Psoas muscle (tissue), 8 donors: ENCODE data around the gene POLR2L. TPM values are rescaled to one million over a fixed set of nuclear protein-coding genes. Genes with fewer than 3 reads are reported as not detected.

ENCODE experiments used
- ATAC-seq, 4 donors: fragments of 200-7000 bp; cut with Tn5 transposase; one replicate each; pipeline ENCODE4 v1.9.1; 2020; ENCODE audit warnings: moderate library complexity in 3 of 4, mild to moderate bottlenecking in 2 of 4
- DNase-seq, 2 donors: peaks; one replicate each; pipeline ENCODE4 v3.0.0-alpha.2; 2020
- H3K27ac ChIP-seq: fragments of 200-600 bp; one replicate; pipeline ENCODE4 v1.8.0; 2022
- H3K27me3 ChIP-seq, 3 donors: fragments of 200-600 bp in 1 of 3; one replicate each; pipeline versions ENCODE4 v1.6.1 to v1.8.0; 2013 to 2022; ENCODE audit warnings: low read length in 2 of 3, mild to moderate bottlenecking in 2 of 3, moderate library complexity in 1 of 3; ENCODE audit not compliant: insufficient read depth in 3 of 3
- H3K36me3 ChIP-seq, 2 donors: fragments of 200-600 bp in 1 of 2; one replicate each; pipeline versions ENCODE4 v1.6.1 to v1.8.0; 2013 to 2022; ENCODE audit warnings: low read depth in 1 of 2, mild to moderate bottlenecking in 1 of 2, moderate library complexity in 1 of 2; ENCODE audit not compliant: insufficient read depth in 1 of 2
- H3K4me1 ChIP-seq: fragments of 200-600 bp; one replicate; pipeline ENCODE4 v1.8.0; 2022
- H3K4me3 ChIP-seq: fragments of 200-600 bp; one replicate; pipeline ENCODE4 v1.8.0; 2022; ENCODE audit warnings: mild to moderate bottlenecking
- H3K9me3 ChIP-seq: fragments of 200-600 bp; one replicate; pipeline ENCODE4 v1.8.0; 2022
- WGBS, 3 donors: extraction: QIAGEN DNeasy Blood & Tissue Kit; methylation state at CpG; one replicate each; pipeline versions ENCODE4 v1.1.6 to v1.1.7; 2013; 5-methylcytosine and 5-hydroxymethylcytosine counted together
- intact Hi-C, 2 donors: fragments of 100-400 bp; cut with DNase I; formaldehyde crosslinking; loops; one replicate each; pipeline versions ENCODE4 v1.11.0 to v1.14.2; 2022
- polyA plus RNA-seq, 3 donors: library from polyadenylated mRNA; stranded (reverse); fragments of 200-250 nt; gene quantifications; one replicate each; pipeline ENCODE4 v1.2.3, GENCODE V29; 2013
- total RNA-seq, 4 donors: library from RNA; stranded (reverse); fragmentation: NEBNext Ultra II Directional in 2 of 4; extraction: Animal tissue kit (Norgen Biotek cat#: 25700) in 2 of 4; gene quantifications; one replicate each; pipeline versions ENCODE4 v1.2.1 to v1.2.4, GENCODE V29; 2021 to 2023
- TF ChIP-seq, protein P1 (sequence below): fragments of 200-600 bp; IDR thresholded peaks from one replicate; pipeline ENCODE4 v1.8.0; 2022; ENCODE audit warnings: antibody characterized with exemption
- donor health status: healthy with polysubstance abuse.
- donor health status: DM: no; HTN: no; CAD: no; lungs with moderate emphysema.
- donor health status: Bipolar disorder and iron deficiency.
- donor health status: healthy.
- donor health status: DM: yes; HTN: yes; CAD: no.
- donor health status: DM: no; HTN: no; CAD: no.
- donor health status: DM: no; HTN: no; CAD: no.
- donor health status: DM: yes; HTN: yes; CAD: no.

Gene POLR2L
- total and polyA plus RNA-seq, 7 donors: 113 to 205 (median 176) TPM

DNA sequence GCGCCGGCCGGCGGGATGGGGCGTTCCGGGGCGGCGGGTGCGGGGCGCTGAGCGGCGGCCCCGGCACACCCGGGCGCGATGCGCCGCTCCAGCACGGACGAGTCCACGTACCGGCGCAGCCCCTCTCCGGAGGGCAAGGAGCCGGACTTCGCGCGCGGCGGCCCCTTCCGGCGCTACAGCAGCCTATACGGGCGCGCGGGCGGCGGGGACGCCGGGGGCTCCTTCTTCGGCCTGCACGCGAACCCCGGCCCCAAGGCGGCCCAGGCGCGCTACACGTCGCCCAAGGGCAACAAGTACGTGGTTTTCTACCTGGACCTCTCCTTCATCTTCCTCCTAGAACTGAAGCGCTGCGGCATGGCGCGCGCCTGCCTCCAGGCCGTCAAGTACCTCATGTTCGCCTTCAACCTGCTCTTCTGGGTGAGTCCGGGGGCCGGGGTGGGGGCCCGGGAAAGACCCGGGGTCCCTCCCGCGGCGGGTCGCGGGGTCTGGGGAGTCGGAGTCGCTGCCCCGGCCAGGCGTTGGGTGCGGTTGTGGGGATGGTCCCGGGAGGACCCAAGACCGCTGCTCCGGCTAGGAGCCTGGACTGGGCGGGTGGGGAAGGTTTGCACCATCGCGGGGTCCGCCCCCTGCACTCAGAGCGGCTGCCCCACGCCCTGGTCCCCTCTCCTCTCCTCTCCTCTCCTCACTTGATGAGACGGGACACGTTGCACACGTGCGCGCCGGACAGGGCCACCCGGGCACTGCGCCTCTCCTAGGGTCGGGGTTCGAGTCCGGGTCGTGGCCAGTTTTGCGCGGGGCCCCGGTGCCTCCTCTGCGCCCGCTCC lies 7.8 kb upstream of the POLR2L start:
- H3K4me1 ChIP-seq: peaks cover 11% of the 10 kb centered on the region
- ATAC-seq (no peak), DNase-seq (no peak)
- H3K4me3 ChIP-seq: peak overlapping the region; percentile 48
- intact Hi-C loops: loop anchor here (2.0 to 5.0 kb wide), 4 partner anchors 57 to 131 kb away; partner anchors contain the start of genes AP2A2 (in 1 of the 2) and CHID1 (in 1 of the 2)
- H3K36me3 ChIP-seq: no peaks in the 10 kb centered on the region
- no peaks in the 10 kb centered on the region for H3K9me3 ChIP-seq
- WGBS, 3 donors: 34 to 43% (median 36%) methylated on average over 51 to 97 of the region's 97 CpGs
- H3K27ac ChIP-seq: no peak overlapping the region
- TF ChIP-seq, protein P1, sequence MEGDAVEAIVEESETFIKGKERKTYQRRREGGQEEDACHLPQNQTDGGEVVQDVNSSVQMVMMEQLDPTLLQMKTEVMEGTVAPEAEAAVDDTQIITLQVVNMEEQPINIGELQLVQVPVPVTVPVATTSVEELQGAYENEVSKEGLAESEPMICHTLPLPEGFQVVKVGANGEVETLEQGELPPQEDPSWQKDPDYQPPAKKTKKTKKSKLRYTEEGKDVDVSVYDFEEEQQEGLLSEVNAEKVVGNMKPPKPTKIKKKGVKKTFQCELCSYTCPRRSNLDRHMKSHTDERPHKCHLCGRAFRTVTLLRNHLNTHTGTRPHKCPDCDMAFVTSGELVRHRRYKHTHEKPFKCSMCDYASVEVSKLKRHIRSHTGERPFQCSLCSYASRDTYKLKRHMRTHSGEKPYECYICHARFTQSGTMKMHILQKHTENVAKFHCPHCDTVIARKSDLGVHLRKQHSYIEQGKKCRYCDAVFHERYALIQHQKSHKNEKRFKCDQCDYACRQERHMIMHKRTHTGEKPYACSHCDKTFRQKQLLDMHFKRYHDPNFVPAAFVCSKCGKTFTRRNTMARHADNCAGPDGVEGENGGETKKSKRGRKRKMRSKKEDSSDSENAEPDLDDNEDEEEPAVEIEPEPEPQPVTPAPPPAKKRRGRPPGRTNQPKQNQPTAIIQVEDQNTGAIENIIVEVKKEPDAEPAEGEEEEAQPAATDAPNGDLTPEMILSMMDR: no peak
- peaks cover 0 to 11% (median 0%) of the 10 kb centered on the region in 3 donors for H3K27me3 ChIP-seq

DNA sequence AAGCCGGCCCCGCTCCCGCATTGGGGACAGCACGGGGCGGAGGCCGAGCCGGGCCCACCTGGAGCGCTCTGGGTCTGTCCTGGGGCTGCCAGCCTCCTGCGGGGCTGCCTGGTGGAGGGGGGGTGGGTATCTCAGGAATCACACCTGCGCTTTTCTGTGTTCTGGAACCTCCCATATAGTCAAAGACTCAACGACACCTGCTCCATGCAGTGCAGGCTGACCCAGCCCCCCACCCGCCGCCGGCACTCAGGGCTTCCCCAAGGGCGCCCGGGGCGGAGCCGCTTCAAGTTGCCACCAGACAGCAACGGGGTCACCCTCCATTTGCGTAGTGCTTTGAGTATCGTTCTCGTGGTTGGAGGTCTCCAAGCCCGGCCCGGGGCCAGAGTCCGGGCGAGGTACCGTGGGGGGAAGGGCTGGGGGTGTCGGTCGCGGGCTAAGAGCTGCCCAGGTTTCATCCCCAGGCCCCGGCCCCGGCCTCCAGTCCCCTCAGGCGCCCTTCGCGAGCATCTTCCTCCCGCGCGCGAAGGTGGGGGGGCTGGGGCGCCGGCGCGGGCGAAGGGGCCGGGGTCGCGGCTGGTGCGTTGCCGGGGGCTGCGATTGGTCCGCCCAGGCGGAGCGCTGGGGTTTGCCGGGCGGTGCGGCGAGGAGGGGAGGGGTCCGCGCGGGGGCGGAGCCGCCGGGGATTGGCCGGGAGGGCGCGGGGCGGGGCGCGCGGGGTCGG lies 6.9 kb upstream of the POLR2L start:
- ATAC-seq (no peak), DNase-seq (no peak)
- peaks cover 0 to 11% (median 0%) of the 10 kb centered on the region in 3 donors for H3K27me3 ChIP-seq
- no peak overlapping the region for H3K27ac ChIP-seq
- H3K4me1 ChIP-seq: peaks cover 20% of the 10 kb centered on the region
- WGBS, 3 donors: 13 to 19% (median 18%) methylated on average over 28 to 71 of the region's 71 CpGs
- TF ChIP-seq, protein P1: no peak
- H3K36me3 ChIP-seq: no peaks in the 10 kb centered on the region
- peak overlapping the region; percentile 48 for H3K4me3 ChIP-seq
- intact Hi-C loops: loop anchor here (2.0 to 5.0 kb wide), 4 partner anchors 58 to 132 kb away; partner anchors contain the start of genes AP2A2 (in 1 of the 2) and CHID1 (in 1 of the 2)
- no peaks in the 10 kb centered on the region for H3K9me3 ChIP-seq

DNA sequence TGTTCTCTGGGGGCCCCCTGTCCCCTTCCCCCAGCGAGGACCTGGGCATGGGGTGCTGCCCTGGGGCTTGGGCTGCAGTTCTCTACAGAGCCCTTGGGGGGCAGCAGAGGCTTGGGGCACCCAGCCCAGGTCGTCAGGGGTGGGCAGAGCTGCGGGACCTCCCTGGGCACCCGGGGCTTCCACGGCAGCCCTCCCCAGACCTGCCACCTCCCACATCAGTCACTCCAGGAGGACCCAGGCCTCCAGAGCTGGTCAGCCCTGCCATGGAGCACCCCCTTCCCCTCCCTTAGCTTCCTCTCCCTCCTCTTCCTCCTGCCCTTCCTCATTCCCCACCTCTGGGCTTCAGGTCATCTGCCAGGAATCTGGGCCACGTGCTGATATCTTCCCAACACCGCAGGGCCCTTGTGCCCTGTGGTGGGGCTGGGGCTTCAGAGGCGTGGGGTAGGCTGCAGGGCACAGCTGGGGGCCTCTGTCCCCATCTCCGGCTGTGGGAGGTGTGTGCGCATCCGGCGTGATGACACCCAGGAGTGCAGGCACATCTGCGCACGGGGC lies 6.1 kb upstream of the POLR2L start:
- TF ChIP-seq, protein P1: peak; percentile 89
- peaks cover 0 to 11% (median 0%) of the 10 kb centered on the region in 3 donors for H3K27me3 ChIP-seq
- no peak overlapping the region for H3K27ac ChIP-seq
- H3K9me3 ChIP-seq: no peaks in the 10 kb centered on the region
- no peak for DNase-seq
- H3K4me3 ChIP-seq: no peak overlapping the region
- H3K36me3 ChIP-seq: no peaks in the 10 kb centered on the region
- peaks cover 28% of the 10 kb centered on the region for H3K4me1 ChIP-seq
- intact Hi-C loops: loop anchor here (1.0 to 5.0 kb wide), 5 partner anchors 59 to 203 kb away; partner anchors contain the start of genes AP2A2 (in 1 of the 2) and CHID1 (in 1 of the 2)
- WGBS, 3 donors: 33 to 43% (median 35%) methylated on average over 13 to 14 of the region's 14 CpGs
- ATAC-seq: peak; percentile 36 to 56 (median 54)

DNA sequence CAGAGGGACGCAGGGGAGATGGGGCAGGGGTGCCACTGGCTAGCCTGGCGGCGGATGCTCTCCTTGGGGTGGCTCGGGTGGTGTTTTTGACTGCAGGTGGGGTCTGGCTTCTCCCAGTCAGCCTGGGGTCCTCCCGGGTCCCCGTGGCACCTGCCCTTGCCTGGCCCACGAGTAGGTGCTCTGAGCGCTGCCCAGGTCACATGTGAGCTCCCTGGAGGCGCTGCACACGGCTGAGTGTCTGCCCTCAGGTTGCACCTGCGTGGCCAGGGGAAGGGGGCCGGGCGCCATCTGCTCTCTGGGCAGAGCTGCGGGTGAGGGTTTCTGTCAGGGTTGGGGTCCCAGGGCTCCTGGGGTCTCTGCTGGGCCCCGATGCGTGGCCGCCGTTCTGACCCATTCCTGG lies 5.5 kb upstream of the POLR2L start:
- H3K4me1 ChIP-seq: peaks cover 28% of the 10 kb centered on the region
- intact Hi-C loops: loop anchor here (1.0 to 5.0 kb wide), 6 partner anchors 59 to 203 kb away; partner anchors contain the start of genes AP2A2 (in 1 of the 2) and CHID1 (in 1 of the 2)
- no peaks in the 10 kb centered on the region for H3K36me3 ChIP-seq
- no peaks in the 10 kb centered on the region for H3K9me3 ChIP-seq
- peaks cover 0 to 11% (median 0%) of the 10 kb centered on the region in 3 donors for H3K27me3 ChIP-seq
- no peak overlapping the region for H3K27ac ChIP-seq
- no peak overlapping the region for H3K4me3 ChIP-seq
- 82 to 90% (median 89%) methylated on average over 17 to 18 of the region's 18 CpGs for WGBS, 3 donors
- no peak for ATAC-seq
- no peak for DNase-seq
- TF ChIP-seq, protein P1: no peak
